HEK293T (cell line): ENCODE measurements around the gene MEF2D.

Experiments
- BHLHE40 ChIP-seq: fragments of 450-650 bp; IDR thresholded peaks from 2 replicates; pipeline ENCODE4 v1.6.1; 2016; ENCODE audit warnings: mild to moderate bottlenecking, moderate library complexity, borderline replicate concordance
- L3MBTL2 ChIP-seq: fragments of 450-650 bp; conservative IDR thresholded peaks from 2 replicates; pipeline ENCODE4 v1.6.1; 2016; ENCODE audit warnings: mild to moderate bottlenecking
- TARDBP ChIP-seq: fragments of 450-650 bp; IDR thresholded peaks from 2 replicates; pipeline ENCODE4 v1.6.1; 2016
- TF ChIP-seq, protein P1 (sequence below): fragments of 450-650 bp; IDR thresholded peaks from 2 replicates; pipeline ENCODE4 v1.6.1; 2016

DNA sequence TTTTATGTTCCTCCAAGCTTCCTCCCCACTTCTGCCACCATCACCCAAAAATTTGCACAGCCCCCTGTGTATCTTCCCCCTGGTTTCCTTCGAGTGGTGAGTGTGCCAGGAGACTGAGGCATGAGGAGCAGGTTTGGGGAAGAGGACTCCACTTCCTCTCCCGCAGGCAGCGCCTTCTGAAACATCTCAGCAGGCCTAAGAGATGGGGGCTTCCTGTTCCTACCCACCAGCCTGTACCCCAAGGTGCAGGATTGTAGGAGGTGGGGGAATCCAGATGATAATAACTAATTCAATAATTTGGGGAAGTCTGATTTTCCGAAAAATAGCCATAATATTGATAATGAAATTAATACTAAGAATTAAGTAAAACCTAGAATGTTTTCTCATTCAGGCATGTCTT lies 69.2 kb downstream of the MEF2D start:
- TF ChIP-seq, protein P1, sequence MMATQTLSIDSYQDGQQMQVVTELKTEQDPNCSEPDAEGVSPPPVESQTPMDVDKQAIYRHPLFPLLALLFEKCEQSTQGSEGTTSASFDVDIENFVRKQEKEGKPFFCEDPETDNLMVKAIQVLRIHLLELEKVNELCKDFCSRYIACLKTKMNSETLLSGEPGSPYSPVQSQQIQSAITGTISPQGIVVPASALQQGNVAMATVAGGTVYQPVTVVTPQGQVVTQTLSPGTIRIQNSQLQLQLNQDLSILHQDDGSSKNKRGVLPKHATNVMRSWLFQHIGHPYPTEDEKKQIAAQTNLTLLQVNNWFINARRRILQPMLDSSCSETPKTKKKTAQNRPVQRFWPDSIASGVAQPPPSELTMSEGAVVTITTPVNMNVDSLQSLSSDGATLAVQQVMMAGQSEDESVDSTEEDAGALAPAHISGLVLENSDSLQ = no peak
- TF ChIP-seq TARDBP (no peak), L3MBTL2 (no peak), BHLHE40 (no peak)
